Mucosa of stomach (tissue), 1 donor: ENCODE results near the gene TYMS.
"Not testable (repeated sequence)": the region's sequence is repeated elsewhere in the genome, so short reads cannot be mapped to it uniquely, and the experiment has no call there.

Experiments used
- H3K27me3 ChIP-seq: one replicate; pipeline ENCODE4 v1.7.0; 2013; ENCODE audit warnings: mild to moderate bottlenecking, low read length; ENCODE audit not compliant: control insufficient read depth, insufficient read depth
- H3K36me3 ChIP-seq: one replicate; pipeline ENCODE4 v1.7.0; 2013; ENCODE audit warnings: low read length; ENCODE audit not compliant: control insufficient read depth, insufficient read depth
- H3K4me1 ChIP-seq: one replicate; pipeline ENCODE4 v1.7.0; 2013; ENCODE audit warnings: mild to moderate bottlenecking, low read length; ENCODE audit not compliant: control insufficient read depth, insufficient read depth
- H3K4me3 ChIP-seq: one replicate; pipeline ENCODE4 v1.7.0; 2013; ENCODE audit warnings: low read length
- H3K9ac ChIP-seq: one replicate; pipeline ENCODE4 v1.7.0; 2013; ENCODE audit warnings: mild to moderate bottlenecking, low read length, moderate library complexity
- H3K9me3 ChIP-seq: one replicate; pipeline ENCODE4 v1.7.0; 2013; ENCODE audit warnings: mild to moderate bottlenecking, low read length, moderate library complexity; ENCODE audit not compliant: control insufficient read depth
- donor health status: Pancreatic carcinoma.

The TYMS gene

DNA sequence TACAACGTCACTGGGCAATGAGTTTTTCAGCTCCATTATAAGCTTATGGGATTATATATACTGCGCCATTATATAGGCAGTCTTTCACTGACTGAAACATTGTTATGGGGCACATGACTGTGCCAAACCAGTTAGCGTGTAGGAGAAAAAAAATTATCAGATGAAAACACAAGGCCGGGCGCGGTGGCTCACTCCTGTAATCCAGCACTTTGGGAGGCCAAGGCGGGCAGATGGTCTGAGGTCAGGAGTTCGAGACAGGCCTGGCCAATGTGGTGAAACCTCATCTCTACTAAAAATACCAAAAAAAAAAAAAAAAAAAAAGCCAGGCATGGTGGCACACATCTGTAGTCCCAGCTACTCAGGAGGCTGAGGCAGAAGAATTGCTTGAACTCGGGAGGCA, 25.0 kb downstream of the TYMS start:
- peaks cover 12% of the 10 kb centered on the region for H3K4me1 ChIP-seq
- H3K9me3 ChIP-seq, H3K27me3 ChIP-seq, H3K36me3 ChIP-seq, H3K9ac ChIP-seq, H3K4me3 ChIP-seq: not testable (repeated sequence)

DNA sequence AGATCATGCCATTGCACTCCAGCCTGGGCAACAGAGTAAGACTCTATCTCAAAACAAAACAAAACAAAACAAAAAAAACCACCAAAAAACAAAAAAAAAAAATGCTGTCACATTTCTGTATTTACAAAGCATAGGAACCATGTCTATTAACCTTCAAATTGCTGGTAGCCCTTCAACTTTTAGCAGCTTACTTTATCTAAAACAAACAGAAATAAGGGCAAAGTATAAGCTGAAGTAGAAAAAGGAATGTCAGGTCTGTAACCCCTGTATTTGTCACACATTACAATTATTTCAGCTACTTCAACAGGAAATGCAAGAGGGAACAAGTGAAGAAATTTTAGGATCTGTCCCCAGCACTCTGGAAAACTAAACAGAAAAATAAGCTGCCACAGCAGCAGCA, 25.4 kb downstream of the TYMS start:
- Histone ChIP-seq H3K36me3 (peaks cover 8% of the 10 kb centered on the region), H3K4me1 (peaks cover 12% of the 10 kb centered on the region), H3K9me3 (no peaks in the 10 kb centered on the region), H3K9ac (no peak overlapping the region), H3K4me3 (no peak overlapping the region), H3K27me3 (no peaks in the 10 kb centered on the region)

DNA sequence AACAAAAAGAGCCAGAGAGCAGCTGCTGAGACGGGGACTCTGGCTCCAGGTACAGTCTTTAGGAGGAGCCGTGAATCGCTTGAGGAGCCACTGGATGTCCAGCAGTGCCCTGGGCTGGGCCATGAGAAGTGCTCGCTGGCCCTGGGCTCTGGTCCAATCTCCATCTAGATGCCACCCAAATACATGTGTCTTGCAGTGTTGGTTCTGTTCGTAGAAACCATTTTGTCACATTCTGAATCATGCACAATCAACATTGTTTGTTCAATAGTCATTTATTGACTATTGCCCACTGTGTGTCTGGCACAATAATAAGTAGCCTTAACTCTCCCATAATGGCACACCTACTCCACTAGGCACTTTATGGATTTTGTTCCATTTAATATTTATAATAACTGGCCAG, 26.1 kb downstream of the TYMS start:
- H3K9me3 ChIP-seq, result no peaks in the 10 kb centered on the region
- H3K36me3 ChIP-seq, result peaks cover 8% of the 10 kb centered on the region
- H3K9ac ChIP-seq, result no peak overlapping the region

DNA sequence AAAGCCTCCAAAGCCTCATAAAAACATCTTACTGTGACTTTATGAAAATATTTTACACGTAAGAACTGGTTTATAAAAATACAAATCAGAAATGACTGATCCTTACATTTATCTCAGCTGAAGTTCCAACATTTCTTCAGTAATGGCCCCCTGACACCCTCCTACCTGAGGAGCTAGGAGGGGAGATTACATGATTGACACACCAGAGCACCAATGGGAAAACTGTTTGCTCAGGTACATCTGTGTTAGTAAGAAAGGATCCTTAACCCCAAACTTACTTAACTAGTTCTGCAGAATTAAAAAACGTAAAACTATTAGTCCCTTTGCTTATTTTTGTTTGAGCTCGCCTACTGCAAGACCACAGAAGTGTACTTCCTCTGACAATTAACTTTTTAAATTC, 28.0 kb downstream of the TYMS start:
- H3K9ac ChIP-seq, result no peak overlapping the region
- H3K4me1 ChIP-seq, result peaks cover 12% of the 10 kb centered on the region
- no peaks in the 10 kb centered on the region for H3K9me3 ChIP-seq
- H3K27me3 ChIP-seq, result no peaks in the 10 kb centered on the region
- H3K4me3 ChIP-seq, result no peak overlapping the region
- peaks cover 8% of the 10 kb centered on the region for H3K36me3 ChIP-seq

More for the DNA sequence above, 26.1 kb downstream of the TYMS start:
- peaks cover 12% of the 10 kb centered on the region for H3K4me1 ChIP-seq
- H3K4me3 ChIP-seq, result no peak overlapping the region
- H3K27me3 ChIP-seq, result no peaks in the 10 kb centered on the region

DNA sequence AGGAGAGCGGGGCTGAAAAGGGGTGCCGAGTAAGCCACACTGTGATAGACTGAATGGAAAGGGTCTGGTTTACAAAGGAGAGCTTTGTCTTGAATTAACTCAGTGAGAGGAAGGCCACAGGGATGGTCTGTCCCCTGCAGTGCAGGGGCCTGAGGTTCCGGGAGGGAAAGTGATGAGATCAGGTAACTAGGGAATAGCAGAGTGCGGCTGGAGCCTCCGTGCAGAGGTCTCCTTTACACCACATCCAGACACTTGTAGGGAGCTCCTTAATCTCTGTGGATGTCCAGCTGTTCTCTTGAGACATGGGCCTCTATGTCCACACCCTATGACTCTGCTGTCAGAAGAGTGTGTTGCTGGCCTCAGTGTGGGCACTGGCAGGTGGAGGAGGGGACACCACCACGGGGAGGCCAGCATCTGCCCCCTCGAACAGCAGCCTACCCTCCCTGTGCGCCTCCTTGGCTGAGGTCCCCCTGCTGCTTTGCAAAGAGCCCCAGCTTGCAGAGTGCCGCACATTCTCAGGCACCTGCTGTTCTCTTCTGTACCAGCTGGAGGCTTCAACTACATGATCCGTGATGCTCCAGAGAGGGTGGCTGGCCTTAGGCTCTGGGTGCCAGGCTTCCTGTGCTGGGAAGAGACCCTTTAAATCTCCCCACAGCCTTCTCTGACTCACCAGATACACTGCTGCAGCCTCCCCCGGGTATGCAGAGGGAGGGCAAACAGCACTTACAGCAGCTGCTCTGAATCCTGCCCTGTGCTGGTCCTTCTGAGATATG, 29.1 kb downstream of the TYMS start:
- H3K9me3 ChIP-seq, result no peaks in the 10 kb centered on the region
- no peak overlapping the region for H3K9ac ChIP-seq
- H3K36me3 ChIP-seq, result peaks cover 7% of the 10 kb centered on the region
- H3K4me1 ChIP-seq, result peaks cover 12% of the 10 kb centered on the region
- H3K27me3 ChIP-seq, result no peaks in the 10 kb centered on the region
- no peak overlapping the region for H3K4me3 ChIP-seq

DNA sequence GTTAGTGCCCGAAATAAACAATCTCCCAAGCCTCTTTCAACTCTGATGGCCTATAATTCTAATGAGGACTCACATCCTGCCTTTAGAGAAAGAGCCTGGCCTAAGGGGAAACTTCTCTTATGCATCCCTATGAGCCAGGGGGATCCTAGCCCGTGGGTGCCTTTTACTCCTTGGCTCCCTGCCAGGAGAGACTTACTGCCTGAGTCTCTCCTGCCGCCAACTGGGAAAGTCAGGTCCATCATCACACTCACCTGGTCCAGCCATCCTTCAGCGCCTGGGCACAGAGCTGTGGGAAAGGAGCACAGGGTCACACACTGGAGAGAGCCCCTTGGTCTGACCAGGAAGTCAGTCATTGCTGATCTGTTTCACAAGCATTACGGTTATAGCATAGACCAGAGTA, 30.9 kb downstream of the TYMS start:
- Histone ChIP-seq H3K9ac (no peak overlapping the region), H3K9me3 (no peaks in the 10 kb centered on the region), H3K4me3 (no peak overlapping the region), H3K36me3 (no peaks in the 10 kb centered on the region), H3K27me3 (no peaks in the 10 kb centered on the region), H3K4me1 (peaks cover 9% of the 10 kb centered on the region)

DNA sequence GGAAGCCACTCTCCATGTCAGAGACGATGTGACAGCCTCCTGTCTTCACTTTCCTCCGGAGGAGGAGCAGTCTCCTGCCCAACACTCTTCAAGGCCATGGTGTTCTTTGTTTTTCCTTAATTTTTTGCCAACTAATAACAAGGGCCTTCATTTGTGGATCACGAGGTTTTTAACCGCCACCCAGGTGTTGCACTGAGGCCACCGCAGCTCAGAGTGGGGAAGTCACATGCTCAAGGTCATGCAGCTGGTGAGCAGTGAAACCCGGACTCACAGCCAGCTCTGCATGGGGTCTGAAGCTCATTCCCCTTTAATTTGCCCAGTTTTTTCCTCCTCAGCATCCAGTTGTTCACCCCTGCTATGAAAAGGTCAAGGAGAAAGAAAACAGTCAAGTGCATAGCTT, 35.4 kb downstream of the TYMS start:
- no peaks in the 10 kb centered on the region for H3K36me3 ChIP-seq
- no peak overlapping the region for H3K4me3 ChIP-seq
- H3K9ac ChIP-seq, result no peak overlapping the region
- H3K9me3 ChIP-seq, result no peaks in the 10 kb centered on the region
- no peaks in the 10 kb centered on the region for H3K4me1 ChIP-seq
- no peaks in the 10 kb centered on the region for H3K27me3 ChIP-seq

DNA sequence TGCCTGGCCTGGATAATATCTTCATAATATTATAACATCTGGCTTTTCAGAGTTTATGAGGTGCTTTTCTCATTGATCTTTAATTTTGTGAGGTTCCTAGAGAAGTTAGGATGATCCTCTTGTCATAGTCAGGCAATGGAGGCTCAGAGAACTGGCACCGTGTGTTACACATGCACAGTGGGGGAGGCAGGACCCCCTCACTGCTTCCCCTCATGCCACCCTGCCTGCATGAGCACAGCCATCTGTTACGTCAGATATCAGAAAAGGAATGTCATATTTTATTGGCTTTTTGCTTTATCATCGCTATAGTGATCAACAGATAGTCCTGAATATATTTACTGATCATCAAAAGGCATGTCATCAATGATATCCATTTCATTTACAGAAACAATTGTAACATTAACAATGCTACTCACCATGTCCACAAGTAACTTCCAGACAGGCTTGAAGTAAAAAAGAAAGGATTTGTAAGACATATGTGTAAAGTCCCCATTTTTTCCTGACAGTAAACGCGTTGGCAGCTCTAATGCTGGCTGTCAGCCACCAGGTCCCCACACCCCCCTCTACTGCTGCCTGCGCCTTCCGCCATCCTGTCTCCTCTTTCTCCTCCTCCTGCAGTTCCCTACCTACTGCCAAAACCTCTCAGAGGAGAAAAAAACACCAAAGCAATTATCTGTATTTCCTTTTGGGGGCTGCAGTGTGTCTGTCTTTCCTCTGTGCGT, 36.2 kb downstream of the TYMS start:
- Histone ChIP-seq H3K36me3 (no peaks in the 10 kb centered on the region), H3K4me1 (no peaks in the 10 kb centered on the region), H3K9ac (no peak overlapping the region), H3K27me3 (no peaks in the 10 kb centered on the region), H3K9me3 (no peaks in the 10 kb centered on the region), H3K4me3 (no peak overlapping the region)

DNA sequence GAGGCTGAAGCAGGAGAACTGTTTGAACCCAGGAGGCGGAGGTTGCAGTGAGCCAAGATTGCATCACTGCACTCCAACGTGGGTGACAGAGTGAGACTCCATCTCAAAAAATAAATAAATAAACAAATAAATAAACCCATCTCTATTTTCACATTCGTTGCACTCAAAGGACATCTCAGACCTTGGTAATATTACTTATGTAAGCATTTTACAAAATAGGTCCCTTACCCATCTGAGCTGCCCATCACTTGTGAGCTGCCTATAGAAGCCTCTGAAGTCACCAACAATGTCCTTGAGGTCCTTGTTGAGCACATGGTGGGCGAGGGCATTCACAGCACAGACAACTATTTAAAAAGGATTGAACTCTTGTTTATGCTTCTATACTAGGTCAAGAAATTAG, 39.6 kb downstream of the TYMS start:
- Histone ChIP-seq H3K36me3 (no peaks in the 10 kb centered on the region), H3K4me1 (no peaks in the 10 kb centered on the region), H3K4me3 (no peak overlapping the region), H3K9ac (no peak overlapping the region), H3K9me3 (no peaks in the 10 kb centered on the region), H3K27me3 (no peaks in the 10 kb centered on the region)

DNA sequence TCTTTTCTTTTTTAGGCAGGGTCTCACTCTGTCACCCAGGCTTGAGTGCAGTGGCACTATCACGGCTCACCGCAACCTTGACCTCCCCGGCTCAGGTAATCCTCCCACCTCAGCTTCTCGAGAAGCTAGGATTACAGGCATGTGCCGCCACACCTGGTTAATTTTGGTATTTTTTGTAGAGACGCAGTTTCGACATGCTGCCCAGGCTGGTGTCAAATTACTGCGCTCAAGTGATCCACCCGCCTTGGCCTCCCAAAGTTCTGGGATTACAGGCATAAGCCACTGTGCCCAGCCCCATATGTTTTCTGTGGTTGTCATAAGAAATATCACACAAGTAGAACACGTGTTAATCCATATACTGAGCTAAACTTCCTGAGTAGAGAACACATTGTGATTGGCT, 40.3 kb downstream of the TYMS start:
- H3K4me3 ChIP-seq, result no peak overlapping the region
- peaks cover under 1% of the 10 kb centered on the region for H3K4me1 ChIP-seq
- H3K36me3 ChIP-seq, result no peaks in the 10 kb centered on the region
- H3K27me3 ChIP-seq, result no peaks in the 10 kb centered on the region
- no peaks in the 10 kb centered on the region for H3K9me3 ChIP-seq
- H3K9ac ChIP-seq, result no peak overlapping the region

DNA sequence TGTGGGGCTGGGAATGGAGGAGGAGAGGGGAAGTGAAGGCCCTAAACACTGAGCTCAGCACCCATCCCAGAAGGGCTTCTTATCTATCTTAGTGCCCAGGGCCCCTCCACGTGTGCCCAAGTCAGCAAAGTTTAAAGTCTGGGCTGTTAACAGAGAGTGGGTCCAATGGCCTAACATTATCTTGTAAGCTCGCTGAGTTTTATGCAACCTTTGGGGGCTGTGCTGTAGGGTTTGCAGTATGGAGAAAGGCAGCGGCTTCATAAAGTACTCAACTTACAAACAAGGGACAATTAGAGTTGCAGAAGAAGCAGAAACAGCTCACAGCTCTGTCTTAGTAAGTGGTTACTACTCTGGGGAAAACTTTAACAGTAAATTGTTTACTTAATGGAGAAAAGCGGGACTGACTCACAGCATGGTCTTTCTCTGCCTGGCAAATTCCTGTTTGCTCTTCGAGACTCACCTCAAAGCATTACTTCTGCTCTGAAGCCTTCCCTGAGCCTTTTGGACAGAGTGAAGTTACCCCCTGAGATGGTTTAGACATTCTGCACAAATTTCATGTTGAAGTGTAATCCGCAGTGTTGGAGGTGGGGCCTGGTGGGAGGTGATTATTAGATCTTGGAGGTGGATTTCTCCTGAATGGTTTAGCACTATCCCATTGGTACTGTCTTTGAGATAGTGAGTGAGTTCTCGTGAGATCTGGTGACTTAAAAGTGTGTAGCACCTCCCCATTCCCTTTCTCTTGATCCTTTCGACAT, 45.9 kb downstream of the TYMS start:
- H3K9me3 ChIP-seq, result no peaks in the 10 kb centered on the region

DNA sequence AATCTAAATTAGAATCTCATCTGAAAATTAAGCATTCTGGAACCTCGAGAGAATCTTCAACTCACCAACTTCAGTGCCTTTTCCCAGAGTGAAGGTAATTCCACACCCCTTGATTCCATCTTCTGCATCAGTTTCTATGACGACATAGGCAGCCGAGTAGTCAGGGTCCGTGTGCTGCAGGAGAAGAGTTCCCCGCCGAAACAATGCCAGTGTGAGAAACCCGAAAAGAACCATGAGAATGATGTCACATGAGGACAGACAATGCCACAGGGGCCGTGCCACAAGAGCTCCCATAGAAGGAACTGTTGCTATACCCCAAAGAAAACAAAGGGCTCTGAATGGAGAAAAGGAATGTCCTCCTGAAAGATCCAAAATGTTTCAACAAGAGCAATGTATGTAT, 49.0 kb downstream of the TYMS start:
- H3K36me3 ChIP-seq, result no peaks in the 10 kb centered on the region
- H3K27me3 ChIP-seq, result no peaks in the 10 kb centered on the region
- H3K9ac ChIP-seq, result no peak overlapping the region
- peaks cover 12% of the 10 kb centered on the region for H3K4me1 ChIP-seq
- H3K4me3 ChIP-seq, result no peak overlapping the region
- no peaks in the 10 kb centered on the region for H3K9me3 ChIP-seq

More for the DNA sequence above, 45.9 kb downstream of the TYMS start:
- H3K9ac ChIP-seq, result peak overlapping the region; percentile 31
- H3K4me3 ChIP-seq, result no peak overlapping the region
- peaks cover 8% of the 10 kb centered on the region for H3K4me1 ChIP-seq
- no peaks in the 10 kb centered on the region for H3K27me3 ChIP-seq
- H3K36me3 ChIP-seq, result no peaks in the 10 kb centered on the region
